Stimulated activated naive CD8-positive, alpha-beta T cell treated with anti-CD3 and anti-CD28 coated beads, Interleukin-15, amount 100 ng/mL, for 72 hours (primary cell): ENCODE results near the gene CASP7.

Experiments used
- ATAC-seq: fragments of 150-1000 bp; cut with Tn5 transposase; 2 replicates; pipeline ENCODE4 v1.10.0; 2021; ENCODE audit warnings: mild to moderate bottlenecking, moderate library complexity
- DNase-seq, 2 donors: peaks; one replicate each; pipeline ENCODE4 v3.0.0; 2021 to 2022
- H3K27ac Mint-ChIP-seq, 2 donors: one replicate each; pipeline ENCODE4 v1.8.0; 2022; ENCODE audit warnings: mild to moderate bottlenecking in 2 of 2, mixed read lengths in 2 of 2, moderate library complexity in 2 of 2
- H3K27me3 Mint-ChIP-seq: one replicate; pipeline ENCODE4 v1.8.0; 2022; ENCODE audit warnings: mixed read lengths
- H3K4me1 Mint-ChIP-seq: one replicate; pipeline ENCODE4 v1.8.0; 2022; ENCODE audit warnings: mild to moderate bottlenecking, mixed read lengths
- H3K4me3 Mint-ChIP-seq, 2 donors: one replicate each; pipeline ENCODE4 v1.8.0; 2022; ENCODE audit warnings: mild to moderate bottlenecking in 2 of 2, mixed read lengths in 2 of 2, moderate library complexity in 1 of 2
- H3K9me3 Mint-ChIP-seq, 2 donors: one replicate each; pipeline ENCODE4 v1.8.0; 2022; ENCODE audit warnings: mixed read lengths in 2 of 2

The CASP7 gene

DNA sequence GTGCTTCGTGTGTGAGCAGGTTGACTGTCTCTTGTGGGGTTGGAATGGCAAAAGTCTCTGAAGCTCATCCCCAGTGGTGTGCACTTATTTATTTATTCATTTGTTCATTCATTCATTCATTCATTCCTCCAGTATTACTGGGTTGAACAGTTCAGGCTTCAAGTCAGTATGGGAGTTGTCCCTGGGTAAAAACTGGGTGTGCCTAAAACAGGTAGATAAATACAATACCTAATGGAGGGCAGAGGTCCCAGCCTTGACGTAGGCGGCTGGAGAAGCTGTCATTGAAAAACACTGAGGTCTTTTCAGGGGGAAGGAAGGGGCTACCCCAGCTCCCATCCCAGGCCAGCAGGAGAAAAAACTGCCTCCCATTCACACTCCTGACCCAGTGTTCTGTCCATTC lies 11.0 kb downstream of the CASP7 start:
- Mint-ChIP-seq H3K27ac (peak overlapping the region in 1 of 2 donors; percentile 31), H3K4me1 (peaks cover 37% of the 10 kb centered on the region), H3K9me3 (peaks cover 35 to 63% of the 10 kb centered on the region in 2 donors), H3K27me3 (no peaks in the 10 kb centered on the region), H3K4me3 (no peak overlapping the region)
- ATAC-seq (no peak), DNase-seq (no peak)

GRCh38 chr10:113691381-113691780 lies 11.7 kb downstream of the CASP7 start:
- Mint-ChIP-seq H3K27me3 (no peaks in the 10 kb centered on the region), H3K4me3 (no peak overlapping the region), H3K4me1 (peaks cover 37% of the 10 kb centered on the region), H3K27ac (no peak overlapping the region), H3K9me3 (peaks cover 34 to 57% of the 10 kb centered on the region in 2 donors)
- no peak for DNase-seq
- no peak for ATAC-seq

GRCh38 chr10:113692271-113692670 lies 12.6 kb downstream of the CASP7 start:
- H3K4me1 Mint-ChIP-seq, result peaks cover 37% of the 10 kb centered on the region
- ATAC-seq (no peak), DNase-seq (no peak)
- no peak overlapping the region for H3K4me3 Mint-ChIP-seq
- no peaks in the 10 kb centered on the region for H3K27me3 Mint-ChIP-seq
- peaks cover 30 to 53% of the 10 kb centered on the region in 2 donors for H3K9me3 Mint-ChIP-seq
- H3K27ac Mint-ChIP-seq, result no peak overlapping the region

GRCh38 chr10:113693348-113693747 lies 13.6 kb downstream of the CASP7 start:
- ATAC-seq, result no peak
- peaks cover 30% of the 10 kb centered on the region for H3K4me1 Mint-ChIP-seq

GRCh38 chr10:113695691-113696090 lies 16.0 kb downstream of the CASP7 start:
- ATAC-seq, result no peak
- H3K4me1 Mint-ChIP-seq, result peaks cover 6% of the 10 kb centered on the region
- no peak for DNase-seq
- H3K4me3 Mint-ChIP-seq, result no peak overlapping the region
- no peaks in the 10 kb centered on the region for H3K27me3 Mint-ChIP-seq
- no peak overlapping the region for H3K27ac Mint-ChIP-seq
- H3K9me3 Mint-ChIP-seq, result peaks cover 15 to 20% of the 10 kb centered on the region in 2 donors

More at GRCh38 chr10:113693348-113693747, 13.6 kb downstream of the CASP7 start:
- H3K27ac Mint-ChIP-seq, result peak overlapping the region in 1 of 2 donors; percentile 0
- no peak for DNase-seq
- H3K27me3 Mint-ChIP-seq, result no peaks in the 10 kb centered on the region
- peaks cover 22 to 42% of the 10 kb centered on the region in 2 donors for H3K9me3 Mint-ChIP-seq
- H3K4me3 Mint-ChIP-seq, result no peak overlapping the region

DNA sequence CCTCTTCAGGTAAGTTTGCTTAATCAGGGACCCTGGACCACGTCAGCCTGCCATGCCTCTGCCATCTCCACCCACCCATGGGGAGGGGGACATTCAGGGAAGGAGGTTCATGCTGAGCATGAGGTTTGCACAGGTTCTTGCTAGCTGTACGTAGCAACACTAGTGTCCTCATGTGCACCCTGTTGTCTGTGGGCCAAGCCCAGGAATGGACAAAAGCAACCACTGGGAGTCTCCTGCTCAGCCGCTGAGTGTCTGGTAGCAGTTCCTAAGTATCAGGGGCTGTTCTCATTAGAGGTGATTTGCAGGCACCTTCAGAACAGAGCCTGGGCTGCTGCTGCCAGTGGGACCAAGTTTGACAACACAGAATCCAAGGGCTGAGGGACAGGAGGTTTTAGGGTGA lies 17.9 kb downstream of the CASP7 start:
- H3K4me3 Mint-ChIP-seq, result no peak overlapping the region
- peaks cover 6% of the 10 kb centered on the region for H3K4me1 Mint-ChIP-seq
- DNase-seq, result no peak
- H3K27ac Mint-ChIP-seq, result no peak overlapping the region
- ATAC-seq, result no peak
- peaks cover 13 to 15% of the 10 kb centered on the region in 2 donors for H3K9me3 Mint-ChIP-seq
- H3K27me3 Mint-ChIP-seq, result no peaks in the 10 kb centered on the region

GRCh38 chr10:113704637-113705343 lies 25.1 kb downstream of the CASP7 start:
- ATAC-seq (no peak), DNase-seq (peak in 1 of 2 donors; percentile 19)
- Mint-ChIP-seq H3K27me3 (no peaks in the 10 kb centered on the region), H3K4me1 (peaks cover 15% of the 10 kb centered on the region), H3K9me3 (no peaks in the 10 kb centered on the region), H3K4me3 (no peak overlapping the region), H3K27ac (no peak overlapping the region)

DNA sequence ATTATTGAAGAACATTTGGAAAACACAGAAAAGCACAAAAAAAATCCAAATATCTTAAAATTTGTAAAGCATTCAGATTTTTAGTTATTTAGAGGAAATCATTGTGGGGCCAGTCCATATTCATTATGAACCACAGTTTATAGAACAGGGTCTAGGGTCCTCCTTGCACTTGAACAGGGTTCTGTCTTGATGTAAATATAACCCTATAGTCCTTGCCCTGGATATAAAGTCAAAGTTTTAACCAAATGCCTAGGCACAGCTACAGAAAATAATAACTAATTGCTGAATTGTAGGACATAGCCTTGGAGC lies 25.6 kb downstream of the CASP7 start:
- Mint-ChIP-seq H3K4me3 (no peak overlapping the region), H3K27ac (no peak overlapping the region), H3K9me3 (no peaks in the 10 kb centered on the region), H3K27me3 (no peaks in the 10 kb centered on the region), H3K4me1 (peaks cover 15% of the 10 kb centered on the region)
- DNase-seq (no peak), ATAC-seq (no peak)

DNA sequence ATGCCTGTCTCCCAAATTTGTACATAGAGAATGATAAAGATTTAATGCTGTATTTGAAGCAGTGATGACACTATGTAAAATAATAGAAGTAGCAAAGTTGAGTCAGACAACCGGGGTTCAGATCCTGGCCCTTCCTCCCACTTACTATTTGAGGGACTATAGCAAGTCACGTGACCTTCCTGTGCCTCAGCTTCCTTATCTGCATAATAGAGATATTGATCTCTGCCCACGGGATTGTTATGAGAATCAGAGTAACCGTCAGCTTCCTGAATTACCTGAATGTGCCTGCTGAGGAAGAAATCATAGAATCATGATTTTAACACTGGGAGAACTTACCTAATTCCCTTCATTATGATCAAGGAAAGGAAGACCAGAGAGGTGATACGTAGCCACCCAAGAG lies 26.9 kb downstream of the CASP7 start:
- H3K4me1 Mint-ChIP-seq, result peaks cover 15% of the 10 kb centered on the region
- ATAC-seq, result no peak

GRCh38 chr10:113708640-113709039 lies 28.9 kb downstream of the CASP7 start:
- DNase-seq (no peak), ATAC-seq (no peak)
- peak overlapping the region in 1 of 2 donors; percentile 77 for H3K27ac Mint-ChIP-seq
- no peak overlapping the region for H3K4me3 Mint-ChIP-seq
- H3K4me1 Mint-ChIP-seq, result peaks cover 15% of the 10 kb centered on the region
- H3K9me3 Mint-ChIP-seq, result no peaks in the 10 kb centered on the region
- no peaks in the 10 kb centered on the region for H3K27me3 Mint-ChIP-seq

More for the DNA sequence above, 26.9 kb downstream of the CASP7 start:
- Mint-ChIP-seq H3K4me3 (no peak overlapping the region), H3K27ac (no peak overlapping the region), H3K27me3 (no peaks in the 10 kb centered on the region), H3K9me3 (no peaks in the 10 kb centered on the region)
- no peak for DNase-seq

- ATAC-seq, result no peak
- no peak overlapping the region for H3K27ac Mint-ChIP-seq
- no peaks in the 10 kb centered on the region for H3K27me3 Mint-ChIP-seq
- no peaks in the 10 kb centered on the region for H3K9me3 Mint-ChIP-seq
- peaks cover 15% of the 10 kb centered on the region for H3K4me1 Mint-ChIP-seq
- no peak for DNase-seq
- no peak overlapping the region for H3K4me3 Mint-ChIP-seq
These were observed 29.6 kb downstream of the CASP7 start for GRCh38 chr10:113709221-113709838.

DNA sequence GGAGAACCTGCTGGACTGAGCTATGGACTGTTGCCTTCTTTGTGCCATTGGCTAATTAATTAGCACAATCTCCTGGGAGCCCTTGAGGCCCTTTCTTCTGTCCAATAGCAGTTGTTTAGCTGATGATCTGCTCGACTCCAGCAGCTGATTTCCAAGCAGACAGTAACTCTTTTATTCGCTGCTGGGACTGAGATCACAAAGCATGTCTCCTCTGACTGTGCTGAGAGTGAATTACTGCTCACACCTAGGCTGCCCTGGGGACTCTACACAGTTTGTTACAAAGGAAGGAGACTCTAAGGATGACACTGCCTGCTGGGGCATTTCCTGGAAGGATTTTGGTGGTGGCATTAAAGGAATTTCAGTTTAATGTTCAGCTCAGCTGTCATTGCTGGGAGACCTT lies 31.4 kb downstream of the CASP7 start:
- ATAC-seq (no peak), DNase-seq (no peak)
- H3K27me3 Mint-ChIP-seq, result no peaks in the 10 kb centered on the region
- H3K4me3 Mint-ChIP-seq, result no peak overlapping the region
- H3K9me3 Mint-ChIP-seq, result peaks cover 0 to 7% of the 10 kb centered on the region in 2 donors
- peaks cover 15% of the 10 kb centered on the region for H3K4me1 Mint-ChIP-seq
- no peak overlapping the region for H3K27ac Mint-ChIP-seq

GRCh38 chr10:113712024-113712423 lies 32.3 kb downstream of the CASP7 start:
- H3K9me3 Mint-ChIP-seq, result peaks cover 0 to 7% of the 10 kb centered on the region in 2 donors
- no peak for ATAC-seq
- no peak for DNase-seq
- no peak overlapping the region for H3K27ac Mint-ChIP-seq
- no peaks in the 10 kb centered on the region for H3K27me3 Mint-ChIP-seq
- H3K4me3 Mint-ChIP-seq, result no peak overlapping the region
- peaks cover 11% of the 10 kb centered on the region for H3K4me1 Mint-ChIP-seq

GRCh38 chr10:113712755-113713639 lies 33.3 kb downstream of the CASP7 start:
- peaks cover 6% of the 10 kb centered on the region for H3K4me1 Mint-ChIP-seq
- no peaks in the 10 kb centered on the region for H3K27me3 Mint-ChIP-seq
- DNase-seq, result no peak
- ATAC-seq, result no peak
- H3K27ac Mint-ChIP-seq, result no peak overlapping the region
- no peak overlapping the region for H3K4me3 Mint-ChIP-seq
- peaks cover 0 to 7% of the 10 kb centered on the region in 2 donors for H3K9me3 Mint-ChIP-seq

DNA sequence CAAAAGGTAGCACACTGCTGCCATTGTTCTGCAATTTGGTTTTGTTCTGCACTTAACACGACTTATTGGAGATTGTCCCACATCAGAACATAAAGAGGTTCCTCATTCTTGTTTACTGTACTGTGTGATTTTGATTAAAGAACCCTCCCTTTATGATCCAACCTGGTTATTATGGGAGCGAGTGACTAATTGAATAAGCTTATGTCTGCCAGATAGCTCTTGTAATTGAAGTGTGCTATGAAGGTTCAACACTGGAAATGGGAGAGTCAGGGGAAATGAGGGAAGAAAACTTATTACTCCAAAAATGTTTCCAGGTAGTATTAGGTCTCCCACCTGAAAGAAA lies 33.9 kb downstream of the CASP7 start:
- Mint-ChIP-seq H3K9me3 (peaks cover 0 to 7% of the 10 kb centered on the region in 2 donors), H3K27ac (no peak overlapping the region), H3K4me1 (peaks cover 6% of the 10 kb centered on the region), H3K27me3 (no peaks in the 10 kb centered on the region), H3K4me3 (no peak overlapping the region)
- ATAC-seq (no peak), DNase-seq (no peak)
